ENCODE results near the gene KCNH1. TPM values are rescaled to one million over a fixed set of nuclear protein-coding genes. Genes with fewer than 3 reads are reported as not detected.
"Not testable (repeated sequence)": the region's sequence is repeated elsewhere in the genome, so short reads cannot be mapped to it uniquely, and the experiment has no call there.

The KCNH1 gene
- total and polyA plus RNA-seq, 5 donors from 2014 or later = not detected

DNA sequence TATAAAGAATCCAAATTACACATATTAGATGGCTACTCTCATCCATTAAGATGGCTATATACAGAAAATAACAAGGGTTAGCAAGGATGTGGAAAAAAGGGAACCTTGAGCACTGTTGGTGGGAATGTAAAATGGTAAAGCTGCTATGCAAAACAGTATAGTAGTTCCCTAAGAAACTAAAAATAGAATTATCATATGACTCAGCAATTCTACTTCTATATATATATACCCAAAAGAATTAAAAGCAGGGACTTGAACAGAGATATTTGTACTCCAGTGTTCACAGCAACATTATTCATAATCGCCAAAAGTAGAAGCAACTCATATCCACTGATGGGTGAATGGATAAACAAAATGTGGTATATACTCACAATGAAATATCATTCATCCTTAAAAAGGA, 126.1 kb downstream of the KCNH1 start:
- Histone ChIP-seq H3K27me3 (ENCODE audit: control insufficient read depth, insufficient read depth, low read length) (no peaks in the 10 kb centered on the region), H3K4me1 (ENCODE audit: control insufficient read depth, insufficient read depth, low read length, poor library complexity, severe bottlenecking) (no peaks in the 10 kb centered on the region), H3K4me3 (ENCODE audit: low read depth, low read length) (no peak overlapping the region), H3K36me3 (ENCODE audit: control insufficient read depth, insufficient read depth, low read length) (no peaks in the 10 kb centered on the region), H3K9me3 (ENCODE audit: control insufficient read depth in 2 of 2, low read length in 2 of 2) (no peaks in the 10 kb centered on the region), H3K27ac (ENCODE audit: insufficient read depth, low read length, poor library complexity, severe bottlenecking) (no peak overlapping the region)
- ATAC-seq (ENCODE audit: low read depth in 2 of 2) = no peak
- Mint-ChIP-seq H3K36me3 (no peaks in the 10 kb centered on the region), H3K4me1 (no peaks in the 10 kb centered on the region), H3K27me3 (peaks cover 9% of the 10 kb centered on the region), H3K9me3 (peaks cover 0 to 7% (median 0%) of the 10 kb centered on the region in 7 donors), H3K4me3 (no peak overlapping the region), H3K27ac (no peak overlapping the region)
- no peak for DNase-seq

DNA sequence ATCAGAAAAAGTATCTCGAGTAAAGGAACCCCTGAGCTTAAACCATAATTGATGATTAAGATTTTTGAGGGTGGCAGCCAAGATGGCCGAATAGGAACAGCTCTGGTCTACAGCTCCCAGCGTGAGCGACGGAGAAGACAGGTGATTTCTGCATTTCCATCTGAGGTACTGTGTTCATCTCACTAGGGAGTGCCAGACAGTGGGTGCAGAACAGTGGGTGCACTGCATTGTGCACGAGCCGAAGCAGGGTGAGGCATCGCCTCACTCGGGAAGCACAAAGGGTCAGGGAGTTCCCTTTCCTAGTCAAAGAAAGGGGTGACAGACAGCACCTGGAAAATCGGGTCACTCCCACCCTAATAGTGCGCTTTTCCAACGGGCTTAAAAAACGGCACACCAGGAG, 138.0 kb downstream of the KCNH1 start:
- H3K27me3 Mint-ChIP-seq; H3K4me1 ChIP-seq (ENCODE audit: control insufficient read depth, insufficient read depth, low read length, poor library complexity, severe bottlenecking); H3K4me1 Mint-ChIP-seq; H3K9me3 Mint-ChIP-seq; H3K4me3 Mint-ChIP-seq; H3K27ac Mint-ChIP-seq; H3K27ac ChIP-seq (ENCODE audit: insufficient read depth, low read length, poor library complexity, severe bottlenecking); H3K36me3 ChIP-seq (ENCODE audit: control insufficient read depth, insufficient read depth, low read length); ATAC-seq (ENCODE audit: low read depth in 2 of 2); H3K27me3 ChIP-seq (ENCODE audit: control insufficient read depth, insufficient read depth, low read length); H3K9me3 ChIP-seq (ENCODE audit: control insufficient read depth in 2 of 2, low read length in 2 of 2); H3K36me3 Mint-ChIP-seq; DNase-seq; H3K4me3 ChIP-seq (ENCODE audit: low read depth, low read length): not testable (repeated sequence)

DNA sequence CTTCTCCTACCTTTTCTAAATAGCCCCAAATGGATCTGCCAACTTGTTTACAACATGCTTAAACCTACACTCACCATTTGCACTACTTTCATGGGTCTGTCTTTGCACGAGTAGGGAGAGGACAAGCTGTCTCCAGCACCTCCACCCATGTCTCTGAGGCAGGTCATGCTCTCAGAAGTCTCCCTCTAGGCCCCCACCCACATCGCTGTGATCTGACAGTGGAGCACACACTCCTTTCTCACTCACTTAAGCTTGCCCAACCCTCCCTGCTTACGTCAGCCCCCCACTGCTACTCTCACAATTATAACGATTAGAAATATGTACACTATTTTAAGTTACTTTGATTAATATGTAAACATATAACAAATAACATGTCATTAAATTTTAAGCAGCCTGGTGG, 141.1 kb downstream of the KCNH1 start:
- Histone ChIP-seq H3K27me3 (ENCODE audit: control insufficient read depth, insufficient read depth, low read length) (no peaks in the 10 kb centered on the region), H3K27ac (ENCODE audit: insufficient read depth, low read length, poor library complexity, severe bottlenecking) (no peak overlapping the region), H3K4me1 (ENCODE audit: control insufficient read depth, insufficient read depth, low read length, poor library complexity, severe bottlenecking) (no peaks in the 10 kb centered on the region), H3K4me3 (ENCODE audit: low read depth, low read length) (no peak overlapping the region), H3K36me3 (ENCODE audit: control insufficient read depth, insufficient read depth, low read length) (no peaks in the 10 kb centered on the region), H3K9me3 (ENCODE audit: control insufficient read depth in 2 of 2, low read length in 2 of 2) (no peaks in the 10 kb centered on the region)
- Mint-ChIP-seq H3K27ac (no peak overlapping the region), H3K27me3 (peaks cover 8% of the 10 kb centered on the region), H3K4me3 (no peak overlapping the region), H3K36me3 (no peaks in the 10 kb centered on the region), H3K9me3 (peaks cover 0 to 6% (median 0%) of the 10 kb centered on the region in 7 donors), H3K4me1 (no peaks in the 10 kb centered on the region)
- ATAC-seq (ENCODE audit: low read depth in 2 of 2) (no peak), DNase-seq (no peak)

DNA sequence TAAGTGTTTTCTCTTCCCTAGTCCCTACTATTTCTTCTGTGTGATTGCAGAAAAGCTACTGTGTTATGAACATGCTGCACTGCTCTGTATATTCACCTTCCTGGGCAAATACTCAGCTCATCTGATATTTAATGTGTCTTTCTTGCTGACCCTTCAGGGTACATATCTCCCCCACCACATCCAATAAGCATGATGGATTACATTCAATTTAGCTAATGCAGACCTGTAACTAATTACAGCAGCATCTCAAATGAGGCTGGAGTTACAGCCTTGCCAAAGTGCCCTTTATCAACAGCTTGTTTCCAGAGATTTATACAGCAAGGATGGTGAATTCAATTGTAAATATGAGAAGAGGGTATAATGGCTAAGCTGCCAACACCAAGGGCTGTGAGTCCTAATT, 144.0 kb downstream of the KCNH1 start:
- Mint-ChIP-seq H3K4me1 (no peaks in the 10 kb centered on the region), H3K9me3 (peaks cover 0 to 6% (median 0%) of the 10 kb centered on the region in 7 donors), H3K27me3 (peaks cover 3% of the 10 kb centered on the region), H3K36me3 (no peaks in the 10 kb centered on the region), H3K27ac (no peak overlapping the region), H3K4me3 (no peak overlapping the region)
- ATAC-seq (ENCODE audit: low read depth in 2 of 2) = no peak
- Histone ChIP-seq H3K27ac (ENCODE audit: insufficient read depth, low read length, poor library complexity, severe bottlenecking) (no peak overlapping the region), H3K4me1 (ENCODE audit: control insufficient read depth, insufficient read depth, low read length, poor library complexity, severe bottlenecking) (no peaks in the 10 kb centered on the region), H3K27me3 (ENCODE audit: control insufficient read depth, insufficient read depth, low read length) (no peaks in the 10 kb centered on the region), H3K36me3 (ENCODE audit: control insufficient read depth, insufficient read depth, low read length) (no peaks in the 10 kb centered on the region), H3K9me3 (ENCODE audit: control insufficient read depth in 2 of 2, low read length in 2 of 2) (no peaks in the 10 kb centered on the region), H3K4me3 (ENCODE audit: low read depth, low read length) (no peak overlapping the region)
- no peak for DNase-seq

DNA sequence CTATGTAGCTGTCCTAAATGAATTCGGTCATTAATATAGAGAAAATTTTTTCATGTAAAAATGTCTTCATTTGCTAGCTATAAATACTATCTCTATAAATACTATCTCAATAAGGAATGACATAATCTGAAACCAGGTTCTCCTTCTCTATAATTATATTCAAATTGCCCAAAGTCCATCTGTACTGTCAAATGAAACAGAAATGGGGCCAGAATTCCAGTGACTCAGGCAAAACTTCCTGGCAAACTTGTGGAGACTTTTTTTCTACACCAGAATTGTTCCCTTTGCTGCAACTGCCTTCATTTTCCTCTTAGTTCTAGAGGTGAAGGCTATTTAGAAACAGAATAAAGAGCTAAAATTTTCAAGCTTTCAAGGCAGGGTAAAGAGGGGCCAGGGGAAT, 152.5 kb downstream of the KCNH1 start:
- Mint-ChIP-seq H3K27me3 (no peaks in the 10 kb centered on the region), H3K36me3 (no peaks in the 10 kb centered on the region), H3K4me1 (no peaks in the 10 kb centered on the region), H3K27ac (no peak overlapping the region), H3K4me3 (no peak overlapping the region), H3K9me3 (peaks cover 3 to 14% (median 5%) of the 10 kb centered on the region in 7 donors)
- Histone ChIP-seq H3K4me3 (ENCODE audit: low read depth, low read length) (no peak overlapping the region), H3K4me1 (ENCODE audit: control insufficient read depth, insufficient read depth, low read length, poor library complexity, severe bottlenecking) (no peaks in the 10 kb centered on the region), H3K27me3 (ENCODE audit: control insufficient read depth, insufficient read depth, low read length) (no peaks in the 10 kb centered on the region), H3K36me3 (ENCODE audit: control insufficient read depth, insufficient read depth, low read length) (no peaks in the 10 kb centered on the region), H3K9me3 (ENCODE audit: control insufficient read depth in 2 of 2, low read length in 2 of 2) (no peaks in the 10 kb centered on the region), H3K27ac (ENCODE audit: insufficient read depth, low read length, poor library complexity, severe bottlenecking) (no peak overlapping the region)
- ATAC-seq (ENCODE audit: low read depth in 2 of 2) (no peak), DNase-seq (no peak)

DNA sequence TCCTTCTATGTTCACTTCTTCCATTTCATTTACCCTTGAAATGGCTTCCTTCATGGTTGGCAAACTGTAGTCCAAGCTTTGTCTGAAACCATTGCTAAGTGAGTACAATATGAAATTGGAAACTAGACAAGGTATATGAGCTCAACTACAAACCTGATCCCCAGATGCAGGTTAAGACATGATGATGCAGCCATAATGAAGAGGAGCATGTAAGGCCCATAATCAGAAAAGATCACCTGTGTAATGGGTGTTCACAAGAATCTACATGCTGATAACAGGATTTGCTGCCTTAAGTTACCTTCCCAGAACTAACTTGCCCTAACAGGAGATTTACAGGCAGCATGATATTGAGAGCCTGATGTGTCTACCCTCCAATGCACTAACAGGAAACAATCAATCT, 153.9 kb downstream of the KCNH1 start:
- ATAC-seq (ENCODE audit: low read depth in 2 of 2) = no peak
- no peaks in the 10 kb centered on the region for H3K4me1 Mint-ChIP-seq

DNA sequence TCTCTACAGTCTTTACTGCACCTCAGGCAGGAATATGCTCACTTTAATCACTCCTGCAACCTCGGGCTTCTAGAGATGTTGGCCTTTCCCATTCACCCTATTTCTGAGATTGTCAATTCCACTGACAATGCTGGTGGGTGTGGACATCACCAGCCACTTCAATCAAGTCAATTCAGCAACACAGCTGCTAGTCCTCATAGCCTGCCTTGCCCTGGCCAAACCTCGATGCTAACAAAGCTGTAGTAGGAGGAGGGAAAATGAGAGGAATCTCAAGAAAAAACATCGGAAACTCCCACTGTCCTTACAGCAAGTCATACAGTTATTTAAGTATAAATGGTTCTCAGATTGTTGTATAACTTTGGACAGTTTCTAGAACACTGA, 155.0 kb downstream of the KCNH1 start:
- Histone ChIP-seq H3K4me1 (ENCODE audit: control insufficient read depth, insufficient read depth, low read length, poor library complexity, severe bottlenecking) (no peaks in the 10 kb centered on the region), H3K4me3 (ENCODE audit: low read depth, low read length) (no peak overlapping the region), H3K36me3 (ENCODE audit: control insufficient read depth, insufficient read depth, low read length) (no peaks in the 10 kb centered on the region), H3K9me3 (ENCODE audit: control insufficient read depth in 2 of 2, low read length in 2 of 2) (no peaks in the 10 kb centered on the region), H3K27me3 (ENCODE audit: control insufficient read depth, insufficient read depth, low read length) (no peaks in the 10 kb centered on the region), H3K27ac (ENCODE audit: insufficient read depth, low read length, poor library complexity, severe bottlenecking) (no peak overlapping the region)
- H3K36me3 Mint-ChIP-seq = no peaks in the 10 kb centered on the region
- H3K9me3 Mint-ChIP-seq = peaks cover 3 to 15% (median 5%) of the 10 kb centered on the region in 7 donors
- DNase-seq (no peak), ATAC-seq (ENCODE audit: low read depth in 2 of 2) (no peak)
- H3K27me3 Mint-ChIP-seq = no peaks in the 10 kb centered on the region
- H3K4me1 Mint-ChIP-seq = no peaks in the 10 kb centered on the region
- no peak overlapping the region for H3K27ac Mint-ChIP-seq
- no peak overlapping the region for H3K4me3 Mint-ChIP-seq

More for the DNA sequence above, 153.9 kb downstream of the KCNH1 start:
- H3K9me3 Mint-ChIP-seq = peaks cover 3 to 15% (median 5%) of the 10 kb centered on the region in 7 donors
- H3K27me3 ChIP-seq (ENCODE audit: control insufficient read depth, insufficient read depth, low read length) = no peaks in the 10 kb centered on the region
- H3K4me3 ChIP-seq (ENCODE audit: low read depth, low read length) = no peak overlapping the region
- no peaks in the 10 kb centered on the region for H3K27me3 Mint-ChIP-seq
- H3K27ac Mint-ChIP-seq = no peak overlapping the region
- no peak overlapping the region for H3K4me3 Mint-ChIP-seq
- no peaks in the 10 kb centered on the region for H3K9me3 ChIP-seq (ENCODE audit: control insufficient read depth in 2 of 2, low read length in 2 of 2)
- no peak overlapping the region for H3K27ac ChIP-seq (ENCODE audit: insufficient read depth, low read length, poor library complexity, severe bottlenecking)
- no peaks in the 10 kb centered on the region for H3K36me3 ChIP-seq (ENCODE audit: control insufficient read depth, insufficient read depth, low read length)
- H3K36me3 Mint-ChIP-seq = no peaks in the 10 kb centered on the region
- no peak for DNase-seq
- H3K4me1 ChIP-seq (ENCODE audit: control insufficient read depth, insufficient read depth, low read length, poor library complexity, severe bottlenecking) = no peaks in the 10 kb centered on the region

DNA sequence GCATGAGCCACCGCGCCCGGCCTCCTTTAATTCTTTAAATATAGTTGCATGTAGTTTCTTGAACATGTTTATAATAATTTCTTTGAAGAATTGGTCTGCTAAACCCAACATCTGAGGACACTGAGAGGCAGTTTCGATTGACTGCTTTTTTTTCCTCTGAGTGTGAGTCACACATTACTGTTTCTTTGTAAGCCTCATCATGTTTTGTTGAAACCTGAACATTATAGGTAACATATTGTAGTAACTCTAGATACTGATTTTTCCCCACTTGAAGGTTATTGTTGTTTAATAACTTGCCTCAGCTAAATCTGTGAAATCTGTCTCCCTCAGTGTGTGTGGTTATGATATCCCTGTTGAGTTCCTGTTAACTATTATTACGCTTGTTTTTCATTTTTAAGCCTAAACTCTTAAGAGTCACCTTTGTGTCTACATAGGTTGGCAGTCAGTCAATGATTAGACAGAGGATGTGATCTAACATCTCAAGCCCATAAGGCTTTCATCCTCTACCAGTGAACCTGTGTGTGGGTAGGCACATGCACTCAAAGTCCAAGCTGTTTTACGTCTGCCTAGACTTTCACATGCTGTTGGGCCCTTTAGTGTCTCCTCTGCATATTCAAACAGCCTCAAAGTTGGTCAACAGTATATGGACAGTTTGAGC, 155.5 kb downstream of the KCNH1 start:
- Histone ChIP-seq H3K4me1 (ENCODE audit: control insufficient read depth, insufficient read depth, low read length, poor library complexity, severe bottlenecking) (no peaks in the 10 kb centered on the region), H3K27ac (ENCODE audit: insufficient read depth, low read length, poor library complexity, severe bottlenecking) (no peak overlapping the region), H3K9me3 (ENCODE audit: control insufficient read depth in 2 of 2, low read length in 2 of 2) (no peaks in the 10 kb centered on the region), H3K36me3 (ENCODE audit: control insufficient read depth, insufficient read depth, low read length) (no peaks in the 10 kb centered on the region), H3K4me3 (ENCODE audit: low read depth, low read length) (no peak overlapping the region), H3K27me3 (ENCODE audit: control insufficient read depth, insufficient read depth, low read length) (no peaks in the 10 kb centered on the region)
- no peaks in the 10 kb centered on the region for H3K27me3 Mint-ChIP-seq
- ATAC-seq (ENCODE audit: low read depth in 2 of 2) (no peak), DNase-seq (no peak)
- H3K27ac Mint-ChIP-seq = no peak overlapping the region
- H3K4me1 Mint-ChIP-seq = no peaks in the 10 kb centered on the region
- no peak overlapping the region for H3K4me3 Mint-ChIP-seq
- peaks cover 1 to 14% (median 4%) of the 10 kb centered on the region in 7 donors for H3K9me3 Mint-ChIP-seq
- no peaks in the 10 kb centered on the region for H3K36me3 Mint-ChIP-seq

Data from CD4-positive, CD25-positive, alpha-beta regulatory T cell (primary cell).